Aorta (tissue), 5 donors: ENCODE measurements around the gene RFX4. TPM values are rescaled to one million over a fixed set of nuclear protein-coding genes. Genes with fewer than 3 reads are reported as not detected.

Experiments used
- ATAC-seq: fragments of 200-7000 bp; cut with Tn5 transposase; one replicate; pipeline ENCODE4 v1.9.1; 2022; ENCODE audit warnings: moderate library complexity; ENCODE audit not compliant: low FRiP score
- DNase-seq, 2 donors: peaks; one replicate each; pipeline ENCODE4 v3.0.0-alpha.2; 2020
- H3K27ac ChIP-seq, 2 donors: one replicate each; pipeline ENCODE4 v1.5.1; 2013; ENCODE audit warnings: low read length in 2 of 2, mild to moderate bottlenecking in 2 of 2, moderate library complexity in 2 of 2, control low read depth in 1 of 2, inconsistent platforms in 1 of 2, low read depth in 1 of 2
- H3K27me3 ChIP-seq, 2 donors: one replicate each; pipeline ENCODE4 v1.6.1; 2013; ENCODE audit warnings: control low read depth in 1 of 2, low read length in 1 of 2, mild to moderate bottlenecking in 1 of 2, moderate library complexity in 1 of 2; ENCODE audit not compliant: insufficient read depth in 2 of 2, control insufficient read depth in 1 of 2
- H3K36me3 ChIP-seq, 2 donors: one replicate each; pipeline ENCODE4 v1.6.1; 2013; ENCODE audit warnings: control low read depth in 1 of 2, low read length in 1 of 2, mild to moderate bottlenecking in 1 of 2; ENCODE audit not compliant: insufficient read depth in 2 of 2, control insufficient read depth in 1 of 2
- H3K4me1 ChIP-seq, 2 donors: one replicate each; pipeline ENCODE4 v1.6.1; 2013; ENCODE audit warnings: low read length in 2 of 2, control low read depth in 1 of 2, mild to moderate bottlenecking in 1 of 2, moderate library complexity in 1 of 2; ENCODE audit not compliant: insufficient read depth in 2 of 2, control insufficient read depth in 1 of 2
- H3K4me3 ChIP-seq, 2 donors: one replicate each; pipeline ENCODE4 v1.5.1; 2013; ENCODE audit warnings: low read length in 2 of 2, control low read depth in 1 of 2, mild to moderate bottlenecking in 1 of 2
- H3K9me3 ChIP-seq: one replicate; pipeline ENCODE4 v1.6.1; 2013; ENCODE audit warnings: mild to moderate bottlenecking, low read length; ENCODE audit not compliant: control insufficient read depth
- WGBS, 2 donors: extraction: QIAGEN DNeasy Blood & Tissue Kit; methylation state at CpG; one replicate each; pipeline ENCODE4 v1.1.7; 2013; 5-methylcytosine and 5-hydroxymethylcytosine counted together
- intact Hi-C, 2 donors: fragments of 100-400 bp; cut with DNase I; formaldehyde crosslinking; loops; one replicate each; pipeline versions ENCODE4 v1.14.2 to v1.15.0; 2022
- polyA plus RNA-seq, 2 donors: library from polyadenylated mRNA; stranded (reverse); fragments of 200-250 nt; gene quantifications; one replicate each; pipeline ENCODE4 v1.2.3, GENCODE V29; 2013
- total RNA-seq, 2 donors: library from RNA; stranded (reverse); fragmentation: NEBNext Ultra II Directional; extraction: Animal tissue kit (Norgen Biotek cat#: 25700); gene quantifications; one replicate each; pipeline ENCODE4 v1.2.1, GENCODE V29; 2021
- donor health status: healthy with polysubstance abuse.
- donor health status: Bipolar disorder and iron deficiency.
- donor health status: DM: no; HTN: no; CAD: no.
- donor health status: DM: no; HTN: no; CAD: no.
- donor health status: DM: yes; HTN: yes; CAD: no.

Gene RFX4
- total and polyA plus RNA-seq, 4 donors: not detected

- Histone ChIP-seq H3K27ac (no peak overlapping the region), H3K4me1 (no peaks in the 10 kb centered on the region), H3K36me3 (no peaks in the 10 kb centered on the region), H3K27me3 (no peaks in the 10 kb centered on the region), H3K4me3 (no peak overlapping the region), H3K9me3 (no peaks in the 10 kb centered on the region)
- ATAC-seq (no peak), DNase-seq (no peak)
- intact Hi-C loops: no loop called here
- 84 to 87% methylated on average over 6 of the region's 6 CpGs for WGBS, 2 donors
Observed at GRCh38 chr12:106744600-106744999, 161.8 kb downstream of the RFX4 start.

GRCh38 chr12:106745181-106745745 lies 162.5 kb downstream of the RFX4 start:
- Histone ChIP-seq H3K4me3 (no peak overlapping the region), H3K36me3 (no peaks in the 10 kb centered on the region), H3K27ac (no peak overlapping the region), H3K4me1 (no peaks in the 10 kb centered on the region), H3K27me3 (no peaks in the 10 kb centered on the region), H3K9me3 (no peaks in the 10 kb centered on the region)
- ATAC-seq (no peak), DNase-seq (no peak)
- 84 to 85% methylated on average over 4 of the region's 4 CpGs for WGBS, 2 donors
- intact Hi-C loops: no loop called here

GRCh38 chr12:106747973-106748436 lies 165.2 kb downstream of the RFX4 start:
- Histone ChIP-seq H3K4me1 (no peaks in the 10 kb centered on the region), H3K27me3 (no peaks in the 10 kb centered on the region), H3K9me3 (no peaks in the 10 kb centered on the region), H3K36me3 (no peaks in the 10 kb centered on the region), H3K27ac (no peak overlapping the region), H3K4me3 (no peak overlapping the region)
- WGBS, 2 donors: 96 to 100% methylated on average over 3 of the region's 3 CpGs
- ATAC-seq (no peak), DNase-seq (no peak)
- intact Hi-C loops: no loop called here

- H3K4me1 ChIP-seq: no peaks in the 10 kb centered on the region
- no peaks in the 10 kb centered on the region for H3K36me3 ChIP-seq
- ATAC-seq: no peak
- H3K27ac ChIP-seq: no peak overlapping the region
- WGBS, 2 donors: 91 to 94% methylated on average over 3 of the region's 3 CpGs
- no peak overlapping the region for H3K4me3 ChIP-seq
- H3K27me3 ChIP-seq: no peaks in the 10 kb centered on the region
- no peak for DNase-seq
- intact Hi-C loops: no loop called here
- no peaks in the 10 kb centered on the region for H3K9me3 ChIP-seq
Observed at GRCh38 chr12:106750524-106750923, 167.7 kb downstream of the RFX4 start.

- Histone ChIP-seq H3K27ac (no peak overlapping the region), H3K27me3 (no peaks in the 10 kb centered on the region), H3K4me3 (no peak overlapping the region), H3K36me3 (no peaks in the 10 kb centered on the region), H3K4me1 (no peaks in the 10 kb centered on the region), H3K9me3 (no peaks in the 10 kb centered on the region)
- DNase-seq: no peak
- intact Hi-C loops: no loop called here
- WGBS, 2 donors: 93 to 98% methylated on average over 7 of the region's 7 CpGs
- no peak for ATAC-seq
Observed at GRCh38 chr12:106753526-106753925, 170.7 kb downstream of the RFX4 start.

GRCh38 chr12:106754331-106754730 lies 171.5 kb downstream of the RFX4 start:
- Histone ChIP-seq H3K36me3 (no peaks in the 10 kb centered on the region), H3K4me3 (no peak overlapping the region), H3K27ac (no peak overlapping the region), H3K9me3 (no peaks in the 10 kb centered on the region), H3K4me1 (no peaks in the 10 kb centered on the region), H3K27me3 (no peaks in the 10 kb centered on the region)
- intact Hi-C loops: no loop called here
- DNase-seq (no peak), ATAC-seq (no peak)
- WGBS, 2 donors: 96 to 100% methylated on average over 1 of the region's 1 CpG

- Histone ChIP-seq H3K27me3 (no peaks in the 10 kb centered on the region), H3K9me3 (no peaks in the 10 kb centered on the region), H3K36me3 (no peaks in the 10 kb centered on the region), H3K27ac (no peak overlapping the region), H3K4me3 (no peak overlapping the region), H3K4me1 (no peaks in the 10 kb centered on the region)
- ATAC-seq: peak; percentile 11
- intact Hi-C loops: no loop called here
- WGBS, 2 donors: 73 to 74% methylated on average over 6 of the region's 6 CpGs
- no peak for DNase-seq
Observed at GRCh38 chr12:106757623-106758348, 175.0 kb downstream of the RFX4 start.

- no peak for ATAC-seq
- 67 to 68% methylated on average over 7 of the region's 7 CpGs for WGBS, 2 donors
- intact Hi-C loops: no loop called here
Observed at GRCh38 chr12:106758349-106759110, 175.7 kb downstream of the RFX4 start.

More at GRCh38 chr12:106758349-106759110, 175.7 kb downstream of the RFX4 start:
- Histone ChIP-seq H3K4me1 (no peaks in the 10 kb centered on the region), H3K27ac (no peak overlapping the region), H3K27me3 (no peaks in the 10 kb centered on the region), H3K4me3 (no peak overlapping the region), H3K9me3 (no peaks in the 10 kb centered on the region), H3K36me3 (no peaks in the 10 kb centered on the region)
- DNase-seq: no peak
